Omental fat pad (tissue), 4 donors: ENCODE measurements around the gene KMT2C. TPM values are rescaled to one million over a fixed set of nuclear protein-coding genes. Genes with fewer than 3 reads are reported as not detected.

Experiments used
- ATAC-seq: fragments of 150-250 bp; one replicate; pipeline ENCODE4 v1.9.1; 2016; ENCODE audit warnings: mild to moderate bottlenecking, moderate library complexity; ENCODE audit not compliant: low FRiP score
- DNase-seq: peaks from one replicate; pipeline ENCODE4 v3.0.0-alpha.2; 2019; ENCODE audit warnings: low spot score
- total RNA-seq, 4 donors: library from RNA; depleted of rRNA; stranded (reverse); fragments of >200 nt; gene quantifications; one replicate each; pipeline ENCODE4 v1.1.0, GENCODE V29; 2016
- TF ChIP-seq, protein P1 (sequence below), 3 donors: fragments of 450-650 bp; IDR thresholded peaks; one replicate each; pipeline ENCODE4 v1.5.1; 2016 to 2017; ENCODE audit warnings: antibody characterized with exemption in 3 of 3, mild to moderate bottlenecking in 3 of 3, moderate library complexity in 2 of 3

Gene KMT2C
- total RNA-seq, 4 donors from 2014 or later, result 52.5 to 84.3 (median 59.2) TPM

DNA sequence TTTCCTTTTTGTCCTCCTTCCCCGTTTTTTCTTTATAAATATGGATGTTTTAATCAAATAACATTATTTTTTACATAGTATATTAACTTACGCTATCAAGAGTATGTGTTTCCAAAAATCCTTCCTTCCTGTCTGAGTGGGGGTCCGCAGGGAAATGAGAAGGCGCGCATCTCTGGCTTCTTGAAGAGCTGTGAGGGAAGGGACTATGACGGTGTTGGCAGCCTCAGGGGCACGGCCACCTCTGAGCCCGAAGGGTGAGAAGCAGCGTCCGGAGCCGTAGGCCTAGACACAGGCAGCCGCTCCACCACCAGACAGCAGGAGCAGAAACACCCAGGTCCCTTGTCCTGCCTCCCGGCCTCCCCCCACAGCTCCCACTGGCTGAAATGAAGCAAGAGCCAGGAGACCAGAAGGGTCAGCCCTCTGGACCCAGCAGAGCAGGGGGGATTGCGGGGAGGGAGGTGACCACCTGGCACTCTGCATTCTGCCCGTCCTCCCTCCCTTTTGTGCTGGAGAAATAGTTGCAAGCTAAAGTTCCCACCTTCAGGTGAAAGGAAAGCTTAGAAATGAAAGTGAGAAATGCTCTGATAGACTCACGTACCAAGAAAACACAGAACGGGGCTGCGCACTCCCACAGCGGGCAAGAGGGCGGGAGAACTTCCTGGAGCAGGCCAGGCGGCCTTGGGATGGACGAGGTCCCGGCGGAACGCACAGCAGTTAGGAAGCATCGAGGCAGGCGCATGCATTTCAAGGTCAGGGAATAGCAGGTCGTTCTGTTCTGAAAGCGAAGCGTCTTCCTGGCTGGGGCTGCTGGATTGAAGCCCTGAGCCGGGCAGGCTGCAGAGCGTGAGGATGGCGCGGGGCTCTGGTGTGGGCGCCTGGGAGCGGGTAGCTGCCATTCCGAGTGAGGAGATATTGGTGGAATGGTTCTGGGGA lies 304.9 kb downstream of the KMT2C start:
- DNase-seq (no peak), ATAC-seq (no peak)
- TF ChIP-seq, protein P1, sequence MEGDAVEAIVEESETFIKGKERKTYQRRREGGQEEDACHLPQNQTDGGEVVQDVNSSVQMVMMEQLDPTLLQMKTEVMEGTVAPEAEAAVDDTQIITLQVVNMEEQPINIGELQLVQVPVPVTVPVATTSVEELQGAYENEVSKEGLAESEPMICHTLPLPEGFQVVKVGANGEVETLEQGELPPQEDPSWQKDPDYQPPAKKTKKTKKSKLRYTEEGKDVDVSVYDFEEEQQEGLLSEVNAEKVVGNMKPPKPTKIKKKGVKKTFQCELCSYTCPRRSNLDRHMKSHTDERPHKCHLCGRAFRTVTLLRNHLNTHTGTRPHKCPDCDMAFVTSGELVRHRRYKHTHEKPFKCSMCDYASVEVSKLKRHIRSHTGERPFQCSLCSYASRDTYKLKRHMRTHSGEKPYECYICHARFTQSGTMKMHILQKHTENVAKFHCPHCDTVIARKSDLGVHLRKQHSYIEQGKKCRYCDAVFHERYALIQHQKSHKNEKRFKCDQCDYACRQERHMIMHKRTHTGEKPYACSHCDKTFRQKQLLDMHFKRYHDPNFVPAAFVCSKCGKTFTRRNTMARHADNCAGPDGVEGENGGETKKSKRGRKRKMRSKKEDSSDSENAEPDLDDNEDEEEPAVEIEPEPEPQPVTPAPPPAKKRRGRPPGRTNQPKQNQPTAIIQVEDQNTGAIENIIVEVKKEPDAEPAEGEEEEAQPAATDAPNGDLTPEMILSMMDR (IDR thresholded peaks at IDR 0.05), result no peak

DNA sequence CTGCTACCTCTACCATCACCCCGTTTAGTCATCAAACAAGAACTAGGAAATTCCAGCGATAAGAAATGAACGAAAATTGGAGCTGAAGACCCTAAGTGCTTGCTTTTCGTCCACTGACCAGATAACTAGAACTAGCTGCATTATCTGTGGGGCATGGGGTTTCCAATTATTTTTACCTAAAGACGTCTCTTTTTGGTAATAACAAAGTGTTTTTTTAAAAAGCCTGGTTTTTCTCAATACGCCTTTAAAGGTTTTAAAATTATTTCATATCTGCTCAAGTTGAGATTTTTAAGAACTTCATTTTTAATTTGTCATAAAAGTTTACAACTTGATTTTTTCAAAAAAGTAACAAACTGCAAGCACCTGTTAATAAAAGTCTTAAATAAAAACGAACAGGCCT lies 306.1 kb downstream of the KMT2C start:
- TF ChIP-seq, protein P1 (IDR thresholded peaks at IDR 0.05), result no peak
- no peak for ATAC-seq
- DNase-seq, result no peak

DNA sequence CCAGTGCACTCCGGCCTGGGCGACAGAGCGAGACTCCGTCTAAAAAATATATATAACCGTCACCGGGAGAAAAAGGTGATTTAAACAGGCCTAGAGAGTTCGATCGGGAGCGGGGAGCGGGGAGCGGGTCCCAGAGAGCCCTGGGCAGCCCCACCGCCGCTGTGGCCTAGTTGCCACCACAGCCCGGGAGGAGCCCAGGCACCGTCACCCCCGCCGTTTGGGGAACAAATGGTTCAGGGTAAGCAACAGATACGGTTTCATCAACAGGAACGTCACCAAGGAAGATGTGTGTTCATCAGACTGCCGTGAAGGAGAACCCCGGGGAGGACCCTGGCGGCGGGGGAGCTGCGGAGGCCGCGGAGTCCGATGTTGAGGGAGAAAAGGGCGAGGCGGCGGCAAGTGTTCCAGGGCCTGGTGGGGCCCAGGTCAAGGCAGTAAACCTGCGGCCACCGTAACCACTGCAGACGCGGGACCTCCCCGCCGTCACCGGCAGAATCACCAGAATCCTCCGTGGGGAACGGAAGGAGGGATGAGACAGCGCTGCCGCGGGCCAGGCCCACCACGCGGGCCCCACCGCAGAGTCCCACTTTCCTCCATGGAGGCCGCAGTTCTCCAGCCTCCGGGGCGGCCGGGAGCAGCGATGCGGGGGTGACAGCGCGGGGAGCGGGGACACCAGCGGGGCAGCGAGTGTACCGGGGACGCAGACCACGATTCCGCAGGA lies 306.9 kb downstream of the KMT2C start:
- no peak for DNase-seq
- TF ChIP-seq, protein P1 (IDR thresholded peaks at IDR 0.05), result no peak

DNA sequence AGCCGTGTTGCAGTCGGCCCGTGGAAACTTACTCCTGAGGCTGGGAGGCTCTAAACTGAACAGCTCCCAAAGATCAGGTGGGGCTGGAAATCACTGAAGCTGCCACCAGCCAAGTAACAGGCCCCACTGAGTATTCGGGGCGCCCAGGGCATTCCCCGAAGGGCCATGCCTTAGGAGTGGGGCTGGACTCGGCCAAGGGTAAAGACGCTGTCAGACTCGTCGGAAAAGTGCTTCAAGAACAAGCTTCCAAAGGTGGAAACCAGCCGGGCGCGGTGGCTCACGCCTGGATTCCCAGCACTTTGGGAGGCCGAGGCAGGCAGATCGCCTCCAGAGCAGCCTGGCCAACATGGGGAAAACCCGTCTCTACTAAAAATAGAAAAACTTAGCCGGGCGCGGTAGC lies 307.6 kb downstream of the KMT2C start:
- ATAC-seq, result no peak
- DNase-seq, result no peak
- TF ChIP-seq, protein P1 (IDR thresholded peaks at IDR 0.05), result no peak

More for the DNA sequence above, 306.9 kb downstream of the KMT2C start:
- no peak for ATAC-seq

DNA sequence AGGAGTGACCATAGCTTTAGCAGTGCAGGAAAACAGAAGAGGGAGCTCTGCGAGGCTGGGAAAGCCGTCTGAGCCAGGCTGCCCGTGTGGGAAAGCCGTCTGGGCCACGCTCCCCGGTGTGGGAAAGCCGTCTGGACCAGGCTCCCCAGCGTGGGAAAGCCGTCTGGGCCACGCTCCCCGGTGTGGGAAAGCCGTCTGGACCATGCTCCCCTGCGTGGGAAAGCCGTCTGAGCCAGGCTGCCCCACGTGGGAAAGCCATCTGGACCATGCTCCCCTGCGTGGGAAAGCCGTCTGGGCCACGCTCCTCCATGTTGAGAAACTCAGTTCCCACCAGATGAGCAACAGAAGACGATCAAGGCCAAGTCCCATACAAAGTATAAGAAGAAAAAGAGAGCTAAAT lies 308.6 kb downstream of the KMT2C start:
- ATAC-seq (no peak), DNase-seq (no peak)
- TF ChIP-seq, protein P1 (IDR thresholded peaks at IDR 0.05), result no peak

DNA sequence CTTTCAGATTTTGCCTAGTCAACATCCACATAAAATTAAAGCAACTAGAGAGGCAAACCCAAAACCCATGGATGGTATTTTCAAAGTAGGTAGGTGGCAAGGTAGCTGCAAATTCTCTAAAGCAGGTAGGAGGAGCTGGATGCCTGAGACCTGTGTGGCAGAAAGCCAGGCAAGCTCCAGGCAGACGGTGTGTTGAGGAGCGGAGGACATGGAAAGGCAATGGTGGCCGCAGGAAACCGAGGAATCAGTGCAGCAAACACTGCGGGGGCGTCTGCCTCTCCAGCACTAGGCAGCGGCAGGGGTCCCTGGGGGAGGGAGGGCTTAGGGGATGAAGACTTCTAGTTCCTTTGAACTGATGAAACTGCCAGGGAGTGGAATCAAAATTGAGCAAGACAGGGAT lies 309.1 kb downstream of the KMT2C start:
- TF ChIP-seq, protein P1 (IDR thresholded peaks at IDR 0.05), result no peak

More for the DNA sequence above, 309.1 kb downstream of the KMT2C start:
- DNase-seq (no peak), ATAC-seq (no peak)
